ENCODE data around the gene RASA3. TPM values are rescaled to one million over a fixed set of nuclear protein-coding genes. Genes with fewer than 3 reads are reported as not detected.
A peak's percentile ranks its signal among the peaks of the same experiment; 100 is the strongest.
"Not testable (repeated sequence)": the region's sequence is repeated elsewhere in the genome, so short reads cannot be mapped to it uniquely, and the experiment has no call there.

RASA3 gene
- total RNA-seq, 3 donors from 2014 or later (not counting 1 experiment from before 2014, with no cell fraction given) = 252 to 277 (median 274) TPM

DNA sequence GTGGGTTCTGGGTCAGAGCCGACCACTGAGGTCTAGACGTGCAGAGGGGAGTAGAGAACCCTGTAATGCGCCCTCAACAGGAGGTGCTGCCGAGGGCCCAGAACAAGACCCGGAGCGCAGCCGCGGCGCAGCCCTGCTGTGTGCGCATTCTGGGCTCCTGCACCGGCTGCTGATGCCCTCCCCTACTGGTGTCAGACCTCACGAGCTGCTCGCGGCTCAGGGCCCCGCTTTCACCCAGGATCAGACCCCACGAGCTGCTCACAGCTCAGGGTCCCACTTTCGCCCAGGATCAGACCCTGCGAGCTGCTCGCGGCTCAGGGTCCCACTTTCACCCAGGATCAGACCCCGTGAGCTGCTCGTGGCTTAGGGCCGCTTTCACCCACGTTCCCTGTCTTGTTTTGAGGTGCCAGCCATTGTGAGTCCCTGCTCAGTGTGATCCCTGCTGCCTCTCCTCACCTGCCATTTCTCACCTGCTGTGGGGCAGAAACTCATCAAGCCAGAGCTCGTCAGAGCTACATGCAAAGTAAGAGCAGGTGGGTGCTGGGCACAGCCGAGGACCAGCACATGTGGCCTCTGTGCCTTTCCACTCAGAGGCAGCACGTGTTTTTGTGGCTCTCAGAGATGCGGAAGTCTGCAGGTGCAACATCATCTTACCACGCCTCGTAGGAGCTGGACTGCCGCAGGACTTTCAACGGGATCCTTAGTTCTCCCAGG is 111.5 kb downstream of the RASA3 start:
- Mint-ChIP-seq H3K36me3 (no peaks in the 10 kb centered on the region), H3K9me3 (no peaks in the 10 kb centered on the region), H3K4me3 (no peak overlapping the region), H3K27ac (peak overlapping the region; percentile 44 to 67), H3K27me3 (ENCODE audit: low read depth in 2 of 2) (no peaks in the 10 kb centered on the region), H3K4me1 (peaks cover 18 to 20% of the 10 kb centered on the region in 2 donors)
- WGBS (ENCODE audit: insufficient coverage) = 94% methylated on average over 32 of the region's 32 CpGs
- intact Hi-C loops (cut with micrococcal nuclease) = no loop called here
- H3K27me3 ChIP-seq (ENCODE audit: control insufficient read depth, insufficient read depth, low read length) = no peaks in the 10 kb centered on the region
- H3K4me1 ChIP-seq (ENCODE audit: control insufficient read depth, insufficient read depth, low read length) = peaks cover 23% of the 10 kb centered on the region
- H3K27ac ChIP-seq (ENCODE audit: low read length) = no peak overlapping the region
- ATAC-seq = no peak
- TF ChIP-seq, protein P1, sequence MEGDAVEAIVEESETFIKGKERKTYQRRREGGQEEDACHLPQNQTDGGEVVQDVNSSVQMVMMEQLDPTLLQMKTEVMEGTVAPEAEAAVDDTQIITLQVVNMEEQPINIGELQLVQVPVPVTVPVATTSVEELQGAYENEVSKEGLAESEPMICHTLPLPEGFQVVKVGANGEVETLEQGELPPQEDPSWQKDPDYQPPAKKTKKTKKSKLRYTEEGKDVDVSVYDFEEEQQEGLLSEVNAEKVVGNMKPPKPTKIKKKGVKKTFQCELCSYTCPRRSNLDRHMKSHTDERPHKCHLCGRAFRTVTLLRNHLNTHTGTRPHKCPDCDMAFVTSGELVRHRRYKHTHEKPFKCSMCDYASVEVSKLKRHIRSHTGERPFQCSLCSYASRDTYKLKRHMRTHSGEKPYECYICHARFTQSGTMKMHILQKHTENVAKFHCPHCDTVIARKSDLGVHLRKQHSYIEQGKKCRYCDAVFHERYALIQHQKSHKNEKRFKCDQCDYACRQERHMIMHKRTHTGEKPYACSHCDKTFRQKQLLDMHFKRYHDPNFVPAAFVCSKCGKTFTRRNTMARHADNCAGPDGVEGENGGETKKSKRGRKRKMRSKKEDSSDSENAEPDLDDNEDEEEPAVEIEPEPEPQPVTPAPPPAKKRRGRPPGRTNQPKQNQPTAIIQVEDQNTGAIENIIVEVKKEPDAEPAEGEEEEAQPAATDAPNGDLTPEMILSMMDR (IDR thresholded peaks at IDR 0.05) = no peak
- DNase-seq = no peak
- peaks cover 92% of the 10 kb centered on the region for H3K36me3 ChIP-seq (ENCODE audit: control insufficient read depth, insufficient read depth, low read length)
- no peak overlapping the region for H3K4me3 ChIP-seq (ENCODE audit: low read length)
- H3K9me3 ChIP-seq (ENCODE audit: control insufficient read depth, insufficient read depth, low read length) = no peaks in the 10 kb centered on the region

DNA sequence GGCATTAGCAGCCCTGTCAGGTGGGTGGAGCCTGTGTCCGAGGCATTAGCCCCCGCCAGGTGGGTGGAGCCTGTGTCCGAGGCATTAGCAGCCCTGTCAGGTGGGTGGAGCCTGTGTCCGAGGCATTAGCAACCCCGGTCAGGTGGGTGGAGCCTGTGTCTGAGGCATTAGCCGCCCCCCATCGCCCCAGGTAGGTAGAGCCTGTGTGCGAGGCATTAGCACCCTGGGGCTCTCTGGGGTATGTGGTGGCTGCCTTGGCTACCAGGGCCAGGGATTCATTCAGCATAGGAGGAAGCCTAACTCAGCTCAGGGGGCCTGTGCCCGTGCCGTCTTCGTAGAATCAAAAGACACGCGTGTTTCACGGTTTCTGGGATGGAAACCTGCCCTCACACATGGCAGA is 112.3 kb downstream of the RASA3 start:
- H3K27me3 ChIP-seq (ENCODE audit: control insufficient read depth, insufficient read depth, low read length); H3K9me3 Mint-ChIP-seq; DNase-seq; H3K4me3 ChIP-seq (ENCODE audit: low read length); intact Hi-C loops (cut with micrococcal nuclease); H3K9me3 ChIP-seq (ENCODE audit: control insufficient read depth, insufficient read depth, low read length); H3K36me3 Mint-ChIP-seq; H3K27ac ChIP-seq (ENCODE audit: low read length); ATAC-seq; H3K27me3 Mint-ChIP-seq (ENCODE audit: low read depth in 2 of 2); H3K4me3 Mint-ChIP-seq: not testable (repeated sequence)
- H3K4me1 Mint-ChIP-seq = peaks cover 13 to 18% of the 10 kb centered on the region in 2 donors
- H3K27ac Mint-ChIP-seq = peak overlapping the region in 1 of 2 donors; percentile 44
- peaks cover 15% of the 10 kb centered on the region for H3K4me1 ChIP-seq (ENCODE audit: control insufficient read depth, insufficient read depth, low read length)
- WGBS (ENCODE audit: insufficient coverage) = 94% methylated on average over 13 of the region's 14 CpGs
- peaks cover 95% of the 10 kb centered on the region for H3K36me3 ChIP-seq (ENCODE audit: control insufficient read depth, insufficient read depth, low read length)

GRCh38 chr13:114019367-114019766 is 113.1 kb downstream of the RASA3 start:
- TF ChIP-seq, protein P1 (IDR thresholded peaks at IDR 0.05) = no peak
- ATAC-seq (peak in 2 of 3 donors; percentile 44 to 66), DNase-seq (peak in 1 of 2 donors; percentile 65)
- no peaks in the 10 kb centered on the region for H3K9me3 Mint-ChIP-seq
- H3K27ac Mint-ChIP-seq = peak overlapping the region; percentile 31 to 51
- no peaks in the 10 kb centered on the region for H3K27me3 ChIP-seq (ENCODE audit: control insufficient read depth, insufficient read depth, low read length)
- H3K4me3 ChIP-seq (ENCODE audit: low read length) = no peak overlapping the region
- peaks cover 7 to 15% of the 10 kb centered on the region in 2 donors for H3K4me1 Mint-ChIP-seq
- H3K27ac ChIP-seq (ENCODE audit: low read length) = no peak overlapping the region
- peaks cover 8% of the 10 kb centered on the region for H3K4me1 ChIP-seq (ENCODE audit: control insufficient read depth, insufficient read depth, low read length)
- 90% methylated on average over 11 of the region's 13 CpGs for WGBS (ENCODE audit: insufficient coverage)
- no peak overlapping the region for H3K4me3 Mint-ChIP-seq
- no peaks in the 10 kb centered on the region for H3K27me3 Mint-ChIP-seq (ENCODE audit: low read depth in 2 of 2)
- H3K9me3 ChIP-seq (ENCODE audit: control insufficient read depth, insufficient read depth, low read length) = no peaks in the 10 kb centered on the region
- intact Hi-C loops (cut with micrococcal nuclease) = no loop called here
- peaks cover 96% of the 10 kb centered on the region for H3K36me3 ChIP-seq (ENCODE audit: control insufficient read depth, insufficient read depth, low read length)
- H3K36me3 Mint-ChIP-seq = no peaks in the 10 kb centered on the region

- no peaks in the 10 kb centered on the region for H3K9me3 ChIP-seq (ENCODE audit: control insufficient read depth, insufficient read depth, low read length)
- peaks cover 92% of the 10 kb centered on the region for H3K36me3 ChIP-seq (ENCODE audit: control insufficient read depth, insufficient read depth, low read length)
- Mint-ChIP-seq H3K36me3 (no peaks in the 10 kb centered on the region), H3K4me1 (peaks cover 0 to 9% of the 10 kb centered on the region in 2 donors), H3K27me3 (ENCODE audit: low read depth in 2 of 2) (no peaks in the 10 kb centered on the region), H3K27ac (peak overlapping the region; percentile 31 to 51), H3K4me3 (no peak overlapping the region), H3K9me3 (no peaks in the 10 kb centered on the region)
- no peaks in the 10 kb centered on the region for H3K27me3 ChIP-seq (ENCODE audit: control insufficient read depth, insufficient read depth, low read length)
- TF ChIP-seq, protein P1 (IDR thresholded peaks at IDR 0.05) = no peak
- no peak overlapping the region for H3K27ac ChIP-seq (ENCODE audit: low read length)
- no peak overlapping the region for H3K4me3 ChIP-seq (ENCODE audit: low read length)
- ATAC-seq = no peak
- intact Hi-C loops (cut with micrococcal nuclease) = no loop called here
- 94% methylated on average over 20 of the region's 20 CpGs for WGBS (ENCODE audit: insufficient coverage)
- DNase-seq = no peak
- no peaks in the 10 kb centered on the region for H3K4me1 ChIP-seq (ENCODE audit: control insufficient read depth, insufficient read depth, low read length)
These were observed 113.9 kb downstream of the RASA3 start for GRCh38 chr13:114018461-114019055.

Data from natural killer cell (primary cell).